Neural progenitor cell (in vitro differentiated cells): ENCODE data around the gene PLN.

Source experiments
- CTCF ChIP-seq: fragments of 200-600 bp; sonication (generic); IDR thresholded peaks from 2 replicates; pipeline ENCODE4 v1.5.1; 2017; ENCODE audit warnings: antibody characterized with exemption, mild to moderate bottlenecking
- EZH2 ChIP-seq: fragments of 200-600 bp; sonication (generic); IDR thresholded peaks from 2 replicates; pipeline ENCODE4 v1.6.1; 2017; ENCODE audit warnings: antibody characterized with exemption, mild to moderate bottlenecking, moderate library complexity
- EZH2phosphoT487 ChIP-seq: fragments of 200-600 bp; sonication (generic); IDR thresholded peaks from 2 replicates; pipeline ENCODE4 v1.6.1; 2017; ENCODE audit warnings: antibody characterized with exemption

- TF ChIP-seq CTCF (no peak), EZH2 (no peak), EZH2phosphoT487 (no peak)
These were observed 48.8 kb downstream of the PLN start for GRCh38 chr6:118596774-118597320.
